RWPE1 (cell line): Measurements from ENCODE around the gene ZBTB7C.

ENCODE experiments used
- CTCF ChIA-PET: fragments of 350-600 bp; sonication (Branson Sonifier 250); formaldehyde crosslinking; extraction: SDS; loops from one replicate; lab custom pipeline; 2021; lab: Yijun Ruan, JAX
- POLR2A ChIA-PET: fragments of 400-600 bp; formaldehyde crosslinking; extraction: SDS; loops from one replicate; lab custom pipeline; 2020; ENCODE audit warnings: antibody characterized with exemption; ENCODE audit not compliant: low non-redundant PET; lab: Yijun Ruan, JAX
- DNase-seq: peaks from one replicate; pipeline ENCODE4 v3.0.0; 2012; ENCODE audit warnings: low spot score
- H3K27ac ChIP-seq: fragments of 450-650 bp; 2 replicates; pipeline ENCODE4 v1.5.1; 2017
- TF ChIP-seq, protein P1 (sequence below): fragments of 450-650 bp; conservative IDR thresholded peaks from 2 replicates; pipeline ENCODE4 v1.5.1; 2017; ENCODE audit warnings: low read depth, mild to moderate bottlenecking

Gene ZBTB7C

DNA sequence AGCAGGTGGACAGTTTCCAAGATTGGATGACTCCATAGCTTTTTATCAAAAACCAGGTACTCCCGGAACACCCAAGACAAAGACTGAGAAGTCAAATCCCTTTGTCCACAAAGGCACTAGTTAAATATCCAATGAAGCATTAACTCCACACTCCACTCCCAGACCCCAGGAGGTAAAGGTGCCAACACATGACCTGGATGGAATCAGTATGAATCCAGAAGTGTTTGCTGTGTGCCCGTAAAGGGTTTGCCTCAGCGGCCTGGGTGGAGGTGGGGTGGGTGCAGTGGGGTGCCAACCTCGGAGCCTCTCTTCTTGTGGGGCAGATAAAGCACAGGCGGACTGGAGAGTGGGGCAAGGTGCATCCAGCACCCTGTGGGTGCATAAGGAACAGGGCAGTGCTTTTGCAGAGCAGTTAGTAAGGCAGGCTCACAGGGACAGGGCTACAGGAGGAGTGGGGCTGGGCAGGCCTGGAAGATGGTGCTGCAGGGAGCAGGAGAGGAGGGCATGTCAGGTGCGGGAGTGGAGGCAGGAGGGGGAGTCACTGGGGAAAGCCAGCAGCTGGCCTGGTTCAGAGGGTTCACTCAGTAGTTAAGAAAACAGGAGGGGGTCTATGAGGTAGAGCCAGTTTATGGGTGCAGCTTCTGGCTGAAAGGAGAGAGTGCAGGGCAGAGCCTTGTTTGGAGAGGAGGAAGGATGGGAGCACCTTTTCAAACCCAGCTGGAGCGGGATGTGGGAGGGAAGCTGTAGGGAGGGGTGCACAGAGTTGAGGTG, 270.3 kb downstream of the ZBTB7C start:
- peak overlapping the region; percentile 92 for H3K27ac ChIP-seq
- TF ChIP-seq, protein P1, sequence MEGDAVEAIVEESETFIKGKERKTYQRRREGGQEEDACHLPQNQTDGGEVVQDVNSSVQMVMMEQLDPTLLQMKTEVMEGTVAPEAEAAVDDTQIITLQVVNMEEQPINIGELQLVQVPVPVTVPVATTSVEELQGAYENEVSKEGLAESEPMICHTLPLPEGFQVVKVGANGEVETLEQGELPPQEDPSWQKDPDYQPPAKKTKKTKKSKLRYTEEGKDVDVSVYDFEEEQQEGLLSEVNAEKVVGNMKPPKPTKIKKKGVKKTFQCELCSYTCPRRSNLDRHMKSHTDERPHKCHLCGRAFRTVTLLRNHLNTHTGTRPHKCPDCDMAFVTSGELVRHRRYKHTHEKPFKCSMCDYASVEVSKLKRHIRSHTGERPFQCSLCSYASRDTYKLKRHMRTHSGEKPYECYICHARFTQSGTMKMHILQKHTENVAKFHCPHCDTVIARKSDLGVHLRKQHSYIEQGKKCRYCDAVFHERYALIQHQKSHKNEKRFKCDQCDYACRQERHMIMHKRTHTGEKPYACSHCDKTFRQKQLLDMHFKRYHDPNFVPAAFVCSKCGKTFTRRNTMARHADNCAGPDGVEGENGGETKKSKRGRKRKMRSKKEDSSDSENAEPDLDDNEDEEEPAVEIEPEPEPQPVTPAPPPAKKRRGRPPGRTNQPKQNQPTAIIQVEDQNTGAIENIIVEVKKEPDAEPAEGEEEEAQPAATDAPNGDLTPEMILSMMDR, result no peak
- ChIA-PET POLR2A (no interaction called here), CTCF (no interaction called here)
- DNase-seq, result no peak

DNA sequence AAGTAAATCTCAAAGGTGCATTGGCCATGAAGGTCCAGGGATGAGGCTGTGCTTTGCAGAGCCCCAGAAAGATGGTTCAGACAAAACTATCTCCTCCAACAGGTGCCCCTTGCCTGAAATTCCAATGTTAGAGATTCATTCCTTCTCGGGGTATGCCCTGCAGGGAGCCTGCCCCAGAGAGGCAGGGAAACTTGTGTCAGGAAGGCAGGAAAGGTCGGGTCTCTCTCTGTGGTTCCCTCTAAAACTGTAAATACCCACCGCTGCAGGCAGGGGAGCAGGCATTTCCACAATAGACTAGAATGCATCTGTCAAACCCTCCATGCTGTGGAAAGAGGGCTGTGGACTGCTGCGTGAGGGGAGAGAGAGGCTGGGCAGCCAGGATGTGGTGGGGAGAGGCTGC, 271.0 kb downstream of the ZBTB7C start:
- TF ChIP-seq, protein P1, result no peak
- ChIA-PET CTCF (no interaction called here), POLR2A (no interaction called here)
- no peak for DNase-seq
- peak overlapping the region; percentile 92 for H3K27ac ChIP-seq

DNA sequence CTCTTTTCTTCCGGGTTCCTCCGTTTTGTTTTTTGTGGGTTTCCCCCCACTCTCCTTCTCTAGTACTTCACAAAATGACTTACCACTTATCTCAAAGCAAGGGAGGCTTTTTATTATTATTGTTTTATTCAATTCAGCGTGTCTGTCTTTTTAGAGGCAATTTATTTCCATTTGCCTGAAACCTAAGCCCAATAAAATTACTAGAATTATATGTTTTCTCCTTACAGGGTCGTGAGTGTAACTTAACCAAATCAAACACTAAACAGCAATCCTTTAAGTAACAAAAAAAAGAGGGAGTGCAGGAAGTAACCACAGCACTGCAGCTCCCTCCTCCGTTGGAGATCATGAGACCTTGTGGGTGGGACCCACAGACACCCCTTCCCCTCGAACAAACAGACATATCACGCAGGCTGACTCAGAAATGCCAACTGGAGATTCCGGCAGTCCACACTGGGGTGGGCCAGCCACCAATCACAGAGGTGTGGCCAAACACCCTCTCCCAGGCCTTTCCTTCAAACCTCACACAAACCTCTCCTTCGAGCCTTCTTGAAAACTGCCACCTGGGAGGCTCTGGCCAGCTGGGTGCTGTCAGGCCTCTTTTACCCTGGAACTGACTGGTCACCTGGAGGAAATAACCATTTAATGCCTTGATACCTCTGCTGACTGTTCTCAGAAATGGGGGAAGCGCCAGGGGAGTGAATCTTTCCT, 271.7 kb downstream of the ZBTB7C start:
- POLR2A ChIA-PET, result no interaction called here

DNA sequence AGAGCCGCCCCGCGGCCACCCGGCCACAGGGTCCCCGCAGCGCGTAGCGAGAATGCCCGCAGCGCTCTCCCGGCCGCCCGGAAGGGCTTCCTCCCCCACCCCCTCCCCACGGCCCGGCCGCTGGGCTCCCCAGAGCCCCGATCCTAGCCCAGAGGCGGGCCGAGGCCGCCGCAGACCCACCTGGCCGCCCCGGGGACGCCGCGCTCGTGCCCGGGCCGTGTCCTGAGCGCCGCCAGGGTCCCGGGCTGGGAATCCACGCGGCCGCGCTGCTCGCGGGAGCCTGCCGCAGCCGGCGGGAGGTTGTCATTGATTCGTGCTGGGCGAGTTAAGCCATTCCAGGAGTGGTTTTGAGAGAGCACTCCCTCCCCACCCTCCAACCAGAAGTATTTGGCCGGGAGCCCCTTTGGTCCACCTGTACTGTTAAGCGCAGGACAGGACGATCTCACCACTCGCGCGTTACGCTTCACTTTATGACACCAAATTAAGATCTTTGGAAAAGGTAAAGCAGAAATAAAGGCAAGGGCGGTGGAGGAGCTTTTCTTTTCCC, 272.3 kb downstream of the ZBTB7C start:
- ChIA-PET POLR2A (no interaction called here), CTCF (interaction anchor here (0.6 to 0.7 kb wide), 2 partner anchors 71 to 222 kb away, joined by 4 read pairs; no protein-coding TSS in a partner anchor)
- peak overlapping the region; percentile 70 for H3K27ac ChIP-seq
- TF ChIP-seq, protein P1, result no peak
- no peak for DNase-seq

More for the DNA sequence above, 271.7 kb downstream of the ZBTB7C start:
- H3K27ac ChIP-seq, result peak overlapping the region; percentile 92
- TF ChIP-seq, protein P1, result no peak
- CTCF ChIA-PET, result interaction anchor here (0.6 to 0.7 kb wide), 2 partner anchors 70 to 221 kb away, joined by 4 read pairs; no protein-coding TSS in a partner anchor
- no peak for DNase-seq

GRCh38 chr18:48136051-48136826, 272.9 kb downstream of the ZBTB7C start:
- no peak for DNase-seq
- CTCF ChIA-PET, result interaction anchor here (0.6 kb wide), 1 partner anchor 333 kb away, joined by 3 read pairs; no protein-coding TSS in a partner anchor

More at GRCh38 chr18:48136051-48136826, 272.9 kb downstream of the ZBTB7C start:
- POLR2A ChIA-PET, result no interaction called here
- TF ChIP-seq, protein P1, result no peak
- peak overlapping the region; percentile 70 for H3K27ac ChIP-seq
